Measurements from ENCODE around the gene FAM184A.

The FAM184A gene

GRCh38 chr6:118933855-118934460, 144.5 kb downstream of the FAM184A start:
- H3K4me1 ChIP-seq, result peaks cover 20% of the 10 kb centered on the region
- TF ChIP-seq Cebpa-rat (IDR thresholded peaks at IDR 0.05), result no peak
- H4K20me1 ChIP-seq, result peaks cover 14% of the 10 kb centered on the region
- H3K36me3 ChIP-seq, result peaks cover 26% of the 10 kb centered on the region
- peak overlapping the region; percentile 88 for H3K4me3 ChIP-seq
- H3K9ac ChIP-seq, result peak overlapping the region; percentile 6; the same call in 1 of the 2 replicates
- H3K27ac ChIP-seq, result no peak overlapping the region
- no peaks in the 10 kb centered on the region for H3K27me3 ChIP-seq
- H3K4me2 ChIP-seq, result peak overlapping the region; percentile 79
- H3K9me3 ChIP-seq, result 0 out of 2 replicates have a peak, but pooled peaks cover 4% of the 10 kb centered on the region

DNA sequence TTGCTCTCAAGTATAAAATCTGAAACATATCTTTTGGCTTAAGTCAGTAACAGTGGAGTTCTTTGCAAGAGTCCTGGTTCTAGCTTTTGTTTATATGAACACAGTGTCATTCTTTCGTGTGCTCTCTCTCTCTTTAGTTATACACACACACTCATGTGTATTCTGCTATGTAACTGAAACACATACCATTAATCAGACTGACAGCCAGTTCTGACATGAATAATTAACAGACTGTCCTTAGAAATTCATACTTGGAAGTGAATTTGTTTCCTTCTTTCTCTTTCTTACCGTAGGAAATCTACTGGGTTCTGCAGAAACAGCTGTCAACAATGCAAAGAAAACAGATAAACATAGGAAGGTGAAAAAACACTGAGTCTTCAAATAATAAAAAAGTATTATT, 146.0 kb downstream of the FAM184A start:
- H3K4me1 ChIP-seq, result peaks cover 20% of the 10 kb centered on the region
- H3K4me3 ChIP-seq, result no peak overlapping the region
- peaks cover 42% of the 10 kb centered on the region for H3K36me3 ChIP-seq
- H3K27ac ChIP-seq, result no peak overlapping the region
- no peaks in the 10 kb centered on the region for H3K27me3 ChIP-seq
- TF ChIP-seq Cebpa-rat (IDR thresholded peaks at IDR 0.05), result no peak
- peaks cover 14% of the 10 kb centered on the region for H4K20me1 ChIP-seq
- H3K4me2 ChIP-seq, result no peak overlapping the region
- H3K9me3 ChIP-seq, result 0 out of 2 replicates have a peak, but pooled peaks cover 4% of the 10 kb centered on the region
- no peak overlapping the region for H3K9ac ChIP-seq

DNA sequence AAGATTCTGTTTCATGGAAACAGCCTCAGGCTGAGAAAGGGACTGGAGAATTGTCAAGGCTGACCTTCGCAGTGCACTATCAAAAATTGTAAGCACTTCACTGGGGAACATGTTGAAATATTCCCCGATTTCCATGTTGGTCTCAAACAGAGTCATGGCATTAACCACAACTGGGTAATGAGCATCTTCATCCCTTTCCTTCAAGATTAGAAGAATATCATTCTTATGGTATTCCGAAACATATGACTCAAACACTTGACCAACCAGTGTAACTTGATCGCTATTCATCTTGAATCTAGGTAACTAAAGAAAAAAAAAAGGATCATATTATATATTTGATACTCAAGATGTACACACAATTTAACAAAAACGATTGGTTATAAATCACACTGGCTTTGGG, 147.0 kb downstream of the FAM184A start:
- Histone ChIP-seq H3K9me3 (no peaks in the 10 kb centered on the region), H4K20me1 (peaks cover 14% of the 10 kb centered on the region), H3K27me3 (no peaks in the 10 kb centered on the region), H3K27ac (no peak overlapping the region), H3K4me2 (no peak overlapping the region), H3K4me3 (no peak overlapping the region), H3K4me1 (peaks cover 20% of the 10 kb centered on the region), H3K36me3 (peaks cover 51% of the 10 kb centered on the region), H3K9ac (no peak overlapping the region)
- no peak for TF ChIP-seq Cebpa-rat (IDR thresholded peaks at IDR 0.05)

DNA sequence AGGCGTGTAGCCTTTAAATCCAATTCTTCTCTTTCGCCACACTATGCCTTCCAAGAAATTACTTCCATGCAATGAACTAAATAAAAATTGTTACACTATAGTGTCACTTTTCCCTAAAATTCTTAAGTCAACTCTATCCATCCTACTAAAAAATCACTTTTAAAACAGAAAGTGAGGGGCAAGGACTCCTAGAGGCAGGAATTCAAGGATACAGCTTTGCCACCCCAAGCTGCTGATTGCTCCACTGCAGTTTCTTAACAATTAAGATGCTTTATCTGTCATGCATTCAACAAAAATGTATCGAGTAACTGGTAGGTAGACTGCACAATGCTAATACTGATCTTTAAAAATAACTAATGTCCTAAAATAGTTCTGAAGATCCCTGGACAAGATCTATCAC, 147.8 kb downstream of the FAM184A start:
- H3K27me3 ChIP-seq, result no peaks in the 10 kb centered on the region
- peaks cover 57% of the 10 kb centered on the region for H3K36me3 ChIP-seq
- H3K9me3 ChIP-seq, result no peaks in the 10 kb centered on the region
- peaks cover 14% of the 10 kb centered on the region for H4K20me1 ChIP-seq
- peaks cover 13% of the 10 kb centered on the region for H3K4me1 ChIP-seq
- no peak for TF ChIP-seq Cebpa-rat (IDR thresholded peaks at IDR 0.05)
- no peak overlapping the region for H3K4me2 ChIP-seq
- no peak overlapping the region for H3K9ac ChIP-seq
- no peak overlapping the region for H3K4me3 ChIP-seq
- no peak overlapping the region for H3K27ac ChIP-seq

- Histone ChIP-seq H3K4me1 (no peaks in the 10 kb centered on the region), H3K9me3 (no peaks in the 10 kb centered on the region), H3K27ac (no peak overlapping the region), H3K9ac (no peak overlapping the region), H3K36me3 (peaks cover 90% of the 10 kb centered on the region), H4K20me1 (no peaks in the 10 kb centered on the region), H3K4me3 (no peak overlapping the region), H3K27me3 (no peaks in the 10 kb centered on the region), H3K4me2 (no peak overlapping the region)
- no peak for TF ChIP-seq Cebpa-rat (IDR thresholded peaks at IDR 0.05)
Observed at GRCh38 chr6:118923035-118923434, 155.4 kb downstream of the FAM184A start.

- no peak for TF ChIP-seq Cebpa-rat (IDR thresholded peaks at IDR 0.05)
- Histone ChIP-seq H3K27ac (no peak overlapping the region), H3K9ac (no peak overlapping the region), H3K4me1 (no peaks in the 10 kb centered on the region), H3K4me3 (no peak overlapping the region), H3K4me2 (no peak overlapping the region), H3K27me3 (no peaks in the 10 kb centered on the region), H4K20me1 (no peaks in the 10 kb centered on the region), H3K9me3 (no peaks in the 10 kb centered on the region), H3K36me3 (peaks cover 90% of the 10 kb centered on the region)
Observed at GRCh38 chr6:118921084-118921483, 157.4 kb downstream of the FAM184A start.

DNA sequence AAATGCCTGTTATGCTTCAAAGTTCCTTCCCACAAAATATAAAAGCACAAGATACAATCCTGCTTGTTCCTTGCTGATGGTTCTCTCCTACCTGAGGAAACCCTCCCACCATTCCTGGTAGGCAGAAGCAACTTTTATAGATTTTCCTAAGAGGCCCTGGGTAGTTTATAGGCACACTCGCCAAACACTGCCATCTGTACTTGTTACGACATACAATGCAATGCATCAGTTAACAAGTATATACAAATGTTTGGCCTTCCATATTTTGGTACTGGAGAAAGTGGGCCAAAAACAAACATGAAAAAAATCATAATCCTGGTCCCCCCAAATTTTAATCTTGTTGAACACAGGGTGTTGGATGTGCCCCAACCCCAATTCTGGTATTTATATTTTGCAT, 160.1 kb downstream of the FAM184A start:
- no peak for TF ChIP-seq Cebpa-rat (IDR thresholded peaks at IDR 0.05)
- H3K4me3 ChIP-seq, result no peak overlapping the region
- H3K9ac ChIP-seq, result no peak overlapping the region
- H4K20me1 ChIP-seq, result no peaks in the 10 kb centered on the region
- no peaks in the 10 kb centered on the region for H3K9me3 ChIP-seq
- peaks cover 94% of the 10 kb centered on the region for H3K36me3 ChIP-seq
- no peak overlapping the region for H3K27ac ChIP-seq
- no peak overlapping the region for H3K4me2 ChIP-seq
- H3K4me1 ChIP-seq, result no peaks in the 10 kb centered on the region
- H3K27me3 ChIP-seq, result no peaks in the 10 kb centered on the region

- Histone ChIP-seq H3K27me3 (no peaks in the 10 kb centered on the region), H3K4me1 (no peaks in the 10 kb centered on the region), H3K36me3 (peaks cover 94% of the 10 kb centered on the region), H4K20me1 (peaks cover 4% of the 10 kb centered on the region; the same call in 1 of the 2 replicates), H3K9me3 (no peaks in the 10 kb centered on the region), H3K4me3 (no peak overlapping the region), H3K9ac (no peak overlapping the region), H3K4me2 (no peak overlapping the region), H3K27ac (no peak overlapping the region)
- no peak for TF ChIP-seq Cebpa-rat (IDR thresholded peaks at IDR 0.05)
Observed at GRCh38 chr6:118917546-118918328, 160.7 kb downstream of the FAM184A start.

GRCh38 chr6:118914598-118914997, 163.9 kb downstream of the FAM184A start:
- H3K4me1 ChIP-seq, result no peaks in the 10 kb centered on the region
- H3K9me3 ChIP-seq, result no peaks in the 10 kb centered on the region
- no peak overlapping the region for H3K9ac ChIP-seq
- H3K27ac ChIP-seq, result no peak overlapping the region
- H3K4me2 ChIP-seq, result no peak overlapping the region
- no peak for TF ChIP-seq Cebpa-rat (IDR thresholded peaks at IDR 0.05)
- H3K4me3 ChIP-seq, result no peak overlapping the region
- H3K36me3 ChIP-seq, result peaks cover 93% of the 10 kb centered on the region
- no peaks in the 10 kb centered on the region for H3K27me3 ChIP-seq
- peaks cover 9% of the 10 kb centered on the region for H4K20me1 ChIP-seq

DNA sequence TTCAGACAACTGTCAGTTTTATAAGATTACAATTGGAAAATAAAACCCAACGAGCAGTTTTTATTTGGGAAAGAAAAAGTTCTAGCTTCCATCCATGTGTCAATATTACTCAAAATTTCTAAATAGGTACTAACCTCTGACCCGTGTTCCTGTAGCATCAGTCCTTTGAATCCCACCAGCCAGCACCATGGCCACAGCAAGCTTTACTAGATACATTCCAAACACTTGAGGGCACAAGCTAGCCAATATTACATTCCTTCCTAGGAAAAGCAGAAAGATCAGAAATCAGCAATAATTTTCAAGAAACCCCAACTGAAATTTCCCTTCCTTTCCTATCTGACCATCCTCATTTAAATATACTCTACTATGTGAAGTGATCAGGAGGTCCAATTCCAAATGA, 165.3 kb downstream of the FAM184A start:
- Histone ChIP-seq H4K20me1 (peaks cover 14% of the 10 kb centered on the region), H3K4me3 (no peak overlapping the region), H3K4me1 (no peaks in the 10 kb centered on the region), H3K9me3 (no peaks in the 10 kb centered on the region), H3K27ac (no peak overlapping the region), H3K27me3 (no peaks in the 10 kb centered on the region), H3K4me2 (no peak overlapping the region), H3K36me3 (peaks cover 92% of the 10 kb centered on the region), H3K9ac (no peak overlapping the region)
- TF ChIP-seq Cebpa-rat (IDR thresholded peaks at IDR 0.05), result no peak

Data from BLaER1 (cell line).